ENCODE results near the gene NCOA4.

DNA sequence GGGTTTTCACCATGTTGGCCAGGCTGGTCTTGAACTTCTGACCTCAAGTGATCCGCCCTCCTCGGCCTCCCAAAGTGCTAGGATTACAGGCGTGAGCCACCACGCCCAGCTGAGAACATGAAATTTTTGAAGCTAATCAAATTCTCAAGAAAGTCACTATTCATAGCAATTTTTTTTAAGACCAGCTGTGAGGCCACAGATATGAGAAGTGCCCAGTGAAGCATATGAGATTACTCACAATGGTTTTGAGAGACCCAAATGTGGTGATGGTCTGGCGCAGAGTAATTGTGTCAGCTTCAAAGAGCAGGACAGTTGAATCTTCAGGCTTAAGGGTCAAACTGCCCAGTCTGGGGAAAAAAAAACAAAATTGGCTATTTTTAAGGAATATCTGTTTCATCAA is 16.2 kb downstream of the NCOA4 start:
- TF ChIP-seq, protein P1, sequence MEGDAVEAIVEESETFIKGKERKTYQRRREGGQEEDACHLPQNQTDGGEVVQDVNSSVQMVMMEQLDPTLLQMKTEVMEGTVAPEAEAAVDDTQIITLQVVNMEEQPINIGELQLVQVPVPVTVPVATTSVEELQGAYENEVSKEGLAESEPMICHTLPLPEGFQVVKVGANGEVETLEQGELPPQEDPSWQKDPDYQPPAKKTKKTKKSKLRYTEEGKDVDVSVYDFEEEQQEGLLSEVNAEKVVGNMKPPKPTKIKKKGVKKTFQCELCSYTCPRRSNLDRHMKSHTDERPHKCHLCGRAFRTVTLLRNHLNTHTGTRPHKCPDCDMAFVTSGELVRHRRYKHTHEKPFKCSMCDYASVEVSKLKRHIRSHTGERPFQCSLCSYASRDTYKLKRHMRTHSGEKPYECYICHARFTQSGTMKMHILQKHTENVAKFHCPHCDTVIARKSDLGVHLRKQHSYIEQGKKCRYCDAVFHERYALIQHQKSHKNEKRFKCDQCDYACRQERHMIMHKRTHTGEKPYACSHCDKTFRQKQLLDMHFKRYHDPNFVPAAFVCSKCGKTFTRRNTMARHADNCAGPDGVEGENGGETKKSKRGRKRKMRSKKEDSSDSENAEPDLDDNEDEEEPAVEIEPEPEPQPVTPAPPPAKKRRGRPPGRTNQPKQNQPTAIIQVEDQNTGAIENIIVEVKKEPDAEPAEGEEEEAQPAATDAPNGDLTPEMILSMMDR (tag by site-specific recombination; IDR thresholded peaks at IDR 0.05): no peak
- TF ChIP-seq ZNF624 (tag by site-specific recombination; IDR thresholded peaks at IDR 0.05) (no peak), ZNF112 (tag by site-specific recombination; IDR thresholded peaks at IDR 0.05) (no peak), ZNF174 (tag by site-specific recombination; IDR thresholded peaks at IDR 0.05) (no peak)
- TF ChIP-seq, protein P2, sequence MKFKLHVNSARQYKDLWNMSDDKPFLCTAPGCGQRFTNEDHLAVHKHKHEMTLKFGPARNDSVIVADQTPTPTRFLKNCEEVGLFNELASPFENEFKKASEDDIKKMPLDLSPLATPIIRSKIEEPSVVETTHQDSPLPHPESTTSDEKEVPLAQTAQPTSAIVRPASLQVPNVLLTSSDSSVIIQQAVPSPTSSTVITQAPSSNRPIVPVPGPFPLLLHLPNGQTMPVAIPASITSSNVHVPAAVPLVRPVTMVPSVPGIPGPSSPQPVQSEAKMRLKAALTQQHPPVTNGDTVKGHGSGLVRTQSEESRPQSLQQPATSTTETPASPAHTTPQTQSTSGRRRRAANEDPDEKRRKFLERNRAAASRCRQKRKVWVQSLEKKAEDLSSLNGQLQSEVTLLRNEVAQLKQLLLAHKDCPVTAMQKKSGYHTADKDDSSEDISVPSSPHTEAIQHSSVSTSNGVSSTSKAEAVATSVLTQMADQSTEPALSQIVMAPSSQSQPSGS (tag by site-specific recombination; IDR thresholded peaks at IDR 0.05; ENCODE audit: low read depth): no peak
